Activated naive CD8-positive, alpha-beta T cell (primary cell): ENCODE measurements around the gene GFRA3.
A peak's percentile ranks its signal among the peaks of the same experiment; 100 is the strongest.

ENCODE experiments used
- H3K27ac Mint-ChIP-seq: one replicate; pipeline ENCODE4 v1.8.0; 2021; ENCODE audit warnings: mixed read lengths
- H3K27me3 Mint-ChIP-seq: one replicate; pipeline ENCODE4 v1.8.0; 2021; ENCODE audit warnings: mixed read lengths
- H3K36me3 Mint-ChIP-seq: one replicate; pipeline ENCODE4 v1.8.0; 2021; ENCODE audit warnings: mixed read lengths
- H3K4me1 Mint-ChIP-seq: one replicate; pipeline ENCODE4 v1.8.0; 2021; ENCODE audit warnings: low read depth, mixed read lengths
- H3K4me3 Mint-ChIP-seq: one replicate; pipeline ENCODE4 v1.8.0; 2021; ENCODE audit warnings: mild to moderate bottlenecking, mixed read lengths
- H3K9me3 Mint-ChIP-seq: one replicate; pipeline ENCODE4 v1.8.0; 2021; ENCODE audit warnings: low read depth, mixed read lengths

GFRA3 gene

DNA sequence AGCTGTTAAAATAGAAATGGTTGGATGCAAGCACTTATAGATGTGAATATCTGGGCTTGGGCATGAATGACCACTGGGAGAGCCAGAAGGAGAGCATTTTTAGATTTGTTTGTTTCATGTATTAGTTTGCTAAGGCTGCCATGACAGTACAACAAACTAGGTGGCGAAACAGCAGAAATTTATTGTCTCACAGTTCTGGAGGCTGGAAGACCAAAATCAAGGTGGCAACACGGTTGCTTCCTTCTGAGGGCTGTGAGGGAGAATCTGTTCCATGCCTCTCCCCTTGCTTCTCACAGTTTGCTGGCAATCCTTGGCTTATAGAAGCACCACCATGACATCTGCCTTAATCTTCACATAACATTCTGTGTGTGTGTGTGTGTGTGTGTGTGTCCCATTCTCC is 41.1 kb downstream of the GFRA3 start:
- Mint-ChIP-seq H3K9me3 (no peaks in the 10 kb centered on the region), H3K36me3 (no peaks in the 10 kb centered on the region), H3K4me3 (no peak overlapping the region), H3K27me3 (peaks cover 18% of the 10 kb centered on the region), H3K27ac (no peak overlapping the region), H3K4me1 (no peaks in the 10 kb centered on the region)

DNA sequence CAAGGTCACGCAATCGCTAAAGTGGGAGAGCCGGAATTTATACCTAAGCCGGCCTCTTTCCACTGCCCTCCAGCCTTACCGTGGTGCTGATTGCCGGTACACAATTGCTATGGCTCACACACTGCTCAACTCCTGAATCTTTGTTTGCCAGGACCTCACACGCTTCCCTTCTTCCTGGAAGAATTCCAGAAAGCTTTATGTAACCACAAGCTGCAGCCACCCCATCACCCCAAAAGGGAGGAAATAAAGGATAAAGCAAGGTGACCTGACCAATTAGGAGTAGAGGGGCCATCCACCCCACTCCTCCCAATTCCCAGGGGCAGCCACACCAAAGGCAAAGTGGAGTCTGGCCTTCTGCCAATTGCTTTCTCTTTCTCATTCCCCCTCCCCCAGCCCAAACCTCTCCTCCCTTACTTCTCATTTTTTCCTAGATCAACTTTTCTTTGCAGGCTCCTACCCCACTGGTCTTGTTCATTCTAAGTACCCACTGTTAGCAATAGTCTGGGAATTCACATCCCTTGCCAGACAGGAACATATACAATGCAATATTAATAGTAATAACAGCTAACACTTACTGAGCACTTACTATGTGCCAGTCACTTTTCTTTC is 43.3 kb downstream of the GFRA3 start:
- H3K4me3 Mint-ChIP-seq, result no peak overlapping the region
- no peak overlapping the region for H3K27ac Mint-ChIP-seq
- H3K4me1 Mint-ChIP-seq, result no peaks in the 10 kb centered on the region
- peaks cover 8% of the 10 kb centered on the region for H3K27me3 Mint-ChIP-seq
- peaks cover under 1% of the 10 kb centered on the region for H3K36me3 Mint-ChIP-seq
- H3K9me3 Mint-ChIP-seq, result peaks cover under 1% of the 10 kb centered on the region

DNA sequence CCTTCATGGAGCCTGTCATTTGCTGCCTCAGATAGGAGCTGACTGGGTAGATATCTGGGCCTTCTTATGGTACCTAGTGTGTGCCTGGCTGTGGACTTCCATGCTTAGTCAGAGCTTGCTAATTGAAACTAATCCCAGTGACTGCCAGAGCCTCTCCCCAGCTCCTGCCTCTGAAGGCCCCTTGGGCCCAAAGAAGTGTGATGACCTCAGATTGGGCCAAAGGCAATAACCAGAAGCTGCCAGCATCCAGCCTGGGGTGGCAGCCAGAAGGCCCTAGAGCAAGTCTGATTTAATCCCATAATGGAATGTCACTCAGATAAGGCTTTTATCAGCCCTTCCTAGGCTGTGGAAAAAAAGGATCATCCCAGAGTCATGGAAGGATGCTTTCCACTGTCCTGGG is 44.2 kb downstream of the GFRA3 start:
- peaks cover 6% of the 10 kb centered on the region for H3K9me3 Mint-ChIP-seq
- H3K4me1 Mint-ChIP-seq, result no peaks in the 10 kb centered on the region
- H3K36me3 Mint-ChIP-seq, result peaks cover 5% of the 10 kb centered on the region
- H3K27me3 Mint-ChIP-seq, result peaks cover 12% of the 10 kb centered on the region
- no peak overlapping the region for H3K4me3 Mint-ChIP-seq
- no peak overlapping the region for H3K27ac Mint-ChIP-seq

DNA sequence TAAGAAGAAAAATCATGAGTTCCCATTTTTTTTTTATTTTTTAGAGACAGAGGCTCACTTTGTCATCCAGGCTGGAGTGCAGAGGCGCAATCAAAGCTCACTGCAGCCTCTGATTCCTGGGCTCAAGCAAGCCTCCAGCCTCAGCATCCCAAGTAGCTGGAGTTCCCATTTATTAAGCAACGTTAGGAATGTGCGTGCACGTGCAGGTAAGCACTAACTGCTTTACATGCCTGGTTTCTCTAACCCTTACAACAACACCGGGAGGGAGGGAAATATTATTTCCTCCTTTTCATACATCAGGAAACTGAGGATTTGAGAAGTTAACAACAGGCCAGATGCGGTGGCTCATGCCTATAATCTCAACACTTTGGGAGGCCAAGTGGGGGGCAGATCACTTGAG is 45.0 kb downstream of the GFRA3 start:
- peaks cover 5% of the 10 kb centered on the region for H3K36me3 Mint-ChIP-seq
- H3K4me3 Mint-ChIP-seq, result no peak overlapping the region
- peaks cover 6% of the 10 kb centered on the region for H3K9me3 Mint-ChIP-seq
- H3K27me3 Mint-ChIP-seq, result peaks cover 10% of the 10 kb centered on the region
- H3K27ac Mint-ChIP-seq, result no peak overlapping the region
- no peaks in the 10 kb centered on the region for H3K4me1 Mint-ChIP-seq

DNA sequence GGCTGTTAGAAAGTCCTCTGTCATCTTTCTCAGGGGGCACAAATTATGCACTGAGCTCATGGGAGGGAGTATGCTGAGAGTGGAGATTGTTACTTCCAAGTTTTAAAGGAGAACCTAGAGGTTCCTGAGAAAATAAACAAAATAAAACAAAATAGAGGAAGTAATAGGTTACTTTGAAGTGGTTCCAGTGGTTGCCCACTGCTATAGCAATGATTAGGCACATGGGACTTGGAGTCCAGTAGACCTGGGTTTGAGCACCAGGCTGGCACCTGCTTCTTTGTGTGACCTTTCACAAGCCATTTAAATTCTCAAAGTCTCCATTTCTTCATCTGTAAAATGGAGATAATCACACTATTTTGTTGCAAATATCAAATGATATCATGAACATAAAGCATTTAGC is 47.5 kb downstream of the GFRA3 start:
- peaks cover 6% of the 10 kb centered on the region for H3K9me3 Mint-ChIP-seq
- peaks cover 3% of the 10 kb centered on the region for H3K4me1 Mint-ChIP-seq
- H3K27ac Mint-ChIP-seq, result no peak overlapping the region
- peaks cover 5% of the 10 kb centered on the region for H3K36me3 Mint-ChIP-seq
- no peak overlapping the region for H3K4me3 Mint-ChIP-seq
- H3K27me3 Mint-ChIP-seq, result peaks cover 10% of the 10 kb centered on the region

DNA sequence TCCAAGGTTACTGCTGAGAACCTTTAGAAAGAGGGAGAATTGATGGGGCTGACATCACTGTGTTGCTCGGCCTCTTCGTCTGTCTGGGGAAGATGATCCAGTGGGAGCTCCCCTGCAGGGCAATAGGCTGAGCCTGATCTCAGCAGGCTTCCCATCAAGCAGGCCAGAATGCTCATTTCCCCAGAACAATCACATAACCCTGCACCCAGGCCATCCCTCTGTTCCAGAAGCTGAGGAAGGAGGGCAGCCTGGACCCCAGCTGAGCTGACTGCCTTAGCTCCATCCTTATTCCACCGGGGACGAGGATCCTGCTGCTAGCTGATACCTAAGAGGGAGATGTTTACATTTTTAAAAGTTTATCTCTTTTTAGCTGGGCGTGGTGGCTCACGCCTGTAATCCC is 49.7 kb downstream of the GFRA3 start:
- peaks cover 3% of the 10 kb centered on the region for H3K4me1 Mint-ChIP-seq
- no peak overlapping the region for H3K4me3 Mint-ChIP-seq
- H3K27me3 Mint-ChIP-seq, result peaks cover 8% of the 10 kb centered on the region
- peaks cover 6% of the 10 kb centered on the region for H3K9me3 Mint-ChIP-seq
- peaks cover 5% of the 10 kb centered on the region for H3K36me3 Mint-ChIP-seq
- H3K27ac Mint-ChIP-seq, result no peak overlapping the region

DNA sequence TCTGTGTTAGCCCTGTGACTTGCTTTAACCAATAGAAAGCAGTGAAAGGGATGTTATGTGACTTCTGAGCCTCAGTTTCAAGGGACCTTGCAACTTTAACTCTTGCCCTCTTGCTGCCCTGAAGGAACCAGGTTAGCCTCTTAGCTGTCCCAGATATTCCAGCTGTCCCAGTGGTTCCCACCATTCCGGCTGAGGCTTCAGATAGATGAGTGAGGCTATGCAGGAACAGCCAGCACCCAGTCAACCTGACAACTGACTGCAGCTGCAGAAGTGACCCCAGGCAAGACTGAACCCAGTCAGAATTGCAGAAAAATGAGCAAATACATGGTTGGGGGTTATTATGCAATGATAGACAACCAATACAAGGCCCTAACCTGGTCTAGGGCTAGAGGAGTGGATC is 50.9 kb downstream of the GFRA3 start:
- Mint-ChIP-seq H3K36me3 (peaks cover 5% of the 10 kb centered on the region), H3K9me3 (peaks cover 6% of the 10 kb centered on the region), H3K27me3 (peaks cover 8% of the 10 kb centered on the region), H3K4me1 (peaks cover 3% of the 10 kb centered on the region), H3K4me3 (no peak overlapping the region), H3K27ac (no peak overlapping the region)

DNA sequence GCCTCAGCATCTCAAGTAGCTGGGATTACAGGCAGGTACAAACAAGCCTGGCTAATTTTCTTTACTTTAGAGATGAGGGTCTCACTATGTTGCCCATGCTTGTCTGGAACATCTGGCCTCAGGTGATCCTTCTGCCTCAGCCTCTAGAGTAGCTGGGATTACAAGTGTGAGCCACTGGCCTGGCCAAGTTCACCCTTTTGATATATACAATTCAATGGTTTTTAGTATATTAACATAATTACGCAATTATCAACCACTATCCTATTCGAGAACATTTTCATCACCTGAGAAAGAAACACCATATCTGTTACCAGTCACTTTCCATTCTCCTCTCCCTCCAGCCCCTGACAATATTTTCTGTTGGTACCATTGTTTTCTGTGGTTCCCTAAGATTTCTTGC is 57.6 kb downstream of the GFRA3 start:
- no peaks in the 10 kb centered on the region for H3K36me3 Mint-ChIP-seq
- peaks cover 1% of the 10 kb centered on the region for H3K27me3 Mint-ChIP-seq
- H3K4me3 Mint-ChIP-seq, result no peak overlapping the region
- no peaks in the 10 kb centered on the region for H3K9me3 Mint-ChIP-seq
- no peak overlapping the region for H3K27ac Mint-ChIP-seq
- peaks cover 16% of the 10 kb centered on the region for H3K4me1 Mint-ChIP-seq

DNA sequence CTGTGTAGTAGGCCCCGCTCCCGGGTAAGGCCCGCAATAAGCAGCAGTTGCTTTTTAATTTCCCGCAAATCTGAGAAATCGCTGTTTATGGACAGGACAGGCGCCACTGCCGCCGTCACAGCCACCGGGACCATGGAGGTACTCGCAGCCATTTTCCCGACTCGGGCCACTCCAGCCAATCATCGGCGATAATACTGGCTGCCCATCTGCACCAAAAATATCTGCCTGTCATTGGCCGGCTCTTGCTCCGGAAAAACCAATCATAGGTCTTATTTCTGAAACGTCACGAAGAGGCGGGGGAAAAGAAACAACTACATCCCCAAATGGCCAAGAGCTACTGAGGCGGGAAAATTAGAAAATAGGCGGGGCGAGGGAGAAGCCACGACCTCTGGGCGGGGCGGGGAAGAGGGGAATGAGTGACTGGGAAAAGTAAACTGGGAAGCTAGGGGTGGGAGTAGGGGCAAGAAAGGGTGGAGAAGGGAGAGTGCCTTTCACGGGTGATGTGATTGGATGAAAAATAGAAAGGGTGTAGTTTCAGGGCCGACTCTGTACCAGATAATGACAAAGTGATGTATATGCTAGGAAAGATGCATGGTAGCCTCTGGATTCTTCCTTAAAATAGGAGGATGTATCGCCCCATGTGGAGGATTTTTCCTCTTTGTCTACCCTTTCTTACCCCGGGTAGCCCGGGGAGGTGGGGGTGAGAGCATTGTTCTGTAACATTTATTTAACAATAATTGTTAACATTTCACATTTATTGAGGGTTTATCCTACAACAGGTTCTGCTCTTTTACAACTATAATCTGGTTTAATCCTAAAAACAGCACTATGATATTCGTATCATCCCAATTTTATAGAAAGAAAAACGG is 61.0 kb downstream of the GFRA3 start, which contains the start of gene CDC23:
TSS of gene CDC23 (minus strand) at position 163 of the 869 bp plus-strand sequence. CDS start at position 152, 11 bp downstream.
- Mint-ChIP-seq H3K27ac (peak within 1 kb of the TSS; percentile 98), H3K27me3 (no peaks in the 10 kb centered on the region), H3K4me3 (peak within 1 kb of the TSS; percentile 99), H3K36me3 (peaks cover 2% of the 10 kb centered on the region), H3K4me1 (peaks cover 24% of the 10 kb centered on the region), H3K9me3 (no peaks in the 10 kb centered on the region)

DNA sequence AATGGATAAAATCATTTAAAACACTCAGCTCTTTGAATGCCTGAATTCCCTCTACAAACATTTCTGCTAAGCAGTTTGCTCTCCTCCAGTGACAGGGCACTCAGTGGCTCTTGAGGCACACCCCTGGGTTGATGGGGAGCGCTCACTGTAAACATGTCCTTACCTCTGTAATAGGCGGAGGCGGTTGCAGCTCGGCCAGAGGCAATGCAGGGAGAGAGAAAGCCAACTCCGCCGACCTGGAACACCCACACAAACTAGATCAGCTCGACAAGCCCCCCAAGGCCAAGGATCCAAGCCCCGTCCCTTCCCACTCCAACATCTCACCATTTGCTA is 61.6 kb downstream of the GFRA3 start:
- H3K4me3 Mint-ChIP-seq, result peak overlapping the region; percentile 99
- no peaks in the 10 kb centered on the region for H3K9me3 Mint-ChIP-seq
- peak overlapping the region; percentile 98 for H3K27ac Mint-ChIP-seq
- H3K27me3 Mint-ChIP-seq, result no peaks in the 10 kb centered on the region
- H3K4me1 Mint-ChIP-seq, result peaks cover 26% of the 10 kb centered on the region
- peaks cover 2% of the 10 kb centered on the region for H3K36me3 Mint-ChIP-seq

DNA sequence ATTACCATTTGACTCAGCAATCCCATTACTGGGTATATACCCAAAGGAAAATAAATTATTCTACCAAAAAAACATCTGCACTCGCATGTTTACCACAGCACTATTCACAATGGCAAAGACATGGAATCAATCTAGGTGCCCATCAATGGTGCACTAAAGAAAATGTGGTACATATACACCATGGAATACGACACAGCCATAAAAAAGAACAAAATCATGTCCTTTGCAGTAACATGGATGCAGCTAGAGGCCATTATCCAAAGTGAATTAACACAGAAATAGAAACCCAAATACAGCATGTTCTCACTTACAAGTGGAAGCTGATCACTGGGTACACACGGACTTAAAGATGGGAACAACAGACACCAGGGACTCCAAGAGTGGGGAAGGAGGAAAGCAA is 63.4 kb downstream of the GFRA3 start:
- H3K27ac Mint-ChIP-seq, result no peak overlapping the region
- H3K9me3 Mint-ChIP-seq, result no peaks in the 10 kb centered on the region
- H3K4me1 Mint-ChIP-seq, result peaks cover 28% of the 10 kb centered on the region
- peak overlapping the region; percentile 75 for H3K4me3 Mint-ChIP-seq
- H3K27me3 Mint-ChIP-seq, result no peaks in the 10 kb centered on the region
- peaks cover 2% of the 10 kb centered on the region for H3K36me3 Mint-ChIP-seq
